GM18511 (cell line): Measurements from ENCODE around the gene IL1RAPL2.

ENCODE experiments used
- ATAC-seq: cut with Tn5 transposase; IDR thresholded peaks from one replicate; pipeline ENCODE4 v1.9.1; 2021; ENCODE audit warnings: mild to moderate bottlenecking, moderate library complexity; ENCODE audit not compliant: unreplicated experiment

IL1RAPL2 gene

GRCh38 chrX:105550043-105550663 is 984.2 kb downstream of the IL1RAPL2 start:
- ATAC-seq: no peak

DNA sequence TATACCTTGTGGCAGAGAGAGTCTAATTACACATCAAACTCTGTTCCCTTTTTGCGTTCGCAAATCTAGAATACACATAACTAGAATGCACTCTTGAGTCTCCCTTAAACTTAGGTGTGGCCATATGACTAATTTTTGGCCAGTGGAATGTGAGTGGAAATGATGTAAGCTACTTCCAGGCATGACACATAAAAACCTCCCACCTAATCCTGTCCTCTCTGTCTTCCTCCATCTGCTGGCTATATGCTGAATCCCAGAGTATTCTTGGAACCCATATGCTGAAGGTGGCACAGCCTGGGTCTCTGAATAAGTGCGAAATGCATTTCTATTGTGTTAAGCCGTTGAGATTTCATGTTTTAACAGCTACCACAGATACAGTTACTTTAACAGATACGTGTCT is 986.4 kb downstream of the IL1RAPL2 start:
- ATAC-seq: no peak

DNA sequence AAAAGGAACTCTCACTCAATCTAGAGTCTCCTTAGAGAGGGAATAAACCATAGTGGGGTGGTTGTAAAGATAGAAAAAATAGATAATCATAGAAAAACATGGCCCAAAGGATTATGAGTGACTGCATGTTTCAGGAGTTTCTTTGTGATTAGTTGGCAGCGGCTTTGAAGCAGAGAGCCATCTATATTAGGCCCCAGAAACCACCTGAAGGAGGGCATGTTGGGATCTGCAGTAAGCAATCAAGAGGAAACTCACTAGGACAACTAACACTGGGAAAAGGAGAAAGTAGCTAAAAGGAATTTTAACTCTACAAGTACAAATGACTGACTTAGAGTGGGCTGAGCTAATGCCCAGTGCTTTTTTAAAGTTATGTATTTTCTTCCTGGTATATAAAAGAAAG is 987.1 kb downstream of the IL1RAPL2 start:
- ATAC-seq: no peak

DNA sequence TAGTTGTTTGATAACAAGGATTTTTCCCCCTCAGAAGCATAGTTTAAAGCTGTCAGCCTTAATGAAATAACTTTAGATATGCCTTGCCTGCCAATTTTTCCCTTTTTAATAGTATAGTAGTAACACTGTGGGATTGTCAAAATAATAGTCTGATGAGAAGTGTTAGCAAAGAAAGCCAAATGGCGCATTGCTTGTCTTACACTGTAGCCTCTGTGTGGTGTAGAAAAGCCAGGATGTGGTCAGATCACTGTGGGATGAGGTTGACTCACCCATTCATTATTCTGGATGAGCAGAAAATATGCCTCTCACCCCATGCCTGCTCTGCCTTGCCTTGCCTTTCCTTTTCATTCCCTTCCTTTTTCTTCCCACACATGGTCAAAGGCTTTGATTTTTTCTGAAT is 998.5 kb downstream of the IL1RAPL2 start:
- no peak for ATAC-seq

GRCh38 chrX:105565856-105566255 is 999.9 kb downstream of the IL1RAPL2 start:
- ATAC-seq: no peak

GRCh38 chrX:105567082-105567481 is 1001.1 kb downstream of the IL1RAPL2 start:
- no peak for ATAC-seq

GRCh38 chrX:105608745-105609144 is 1042.7 kb downstream of the IL1RAPL2 start:
- no peak for ATAC-seq

GRCh38 chrX:105609530-105609929 is 1043.5 kb downstream of the IL1RAPL2 start:
- ATAC-seq: no peak

DNA sequence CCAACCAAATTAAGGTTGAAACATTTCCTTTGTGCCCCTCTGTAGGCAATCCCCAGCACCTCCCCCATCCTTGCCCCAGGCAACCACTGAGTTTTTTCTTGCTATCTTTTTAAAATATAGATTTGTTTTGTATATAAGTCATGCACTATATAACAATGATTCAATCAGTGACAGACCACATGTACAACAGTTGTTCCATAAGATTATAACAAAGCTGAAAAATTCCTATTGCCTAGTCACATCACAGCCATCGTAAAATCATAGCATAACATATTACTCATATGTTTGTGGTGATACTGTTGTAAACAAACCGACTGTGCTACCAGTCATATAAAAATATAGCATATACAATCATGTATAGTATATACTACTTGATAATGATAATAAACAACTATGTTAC is 1044.4 kb downstream of the IL1RAPL2 start:
- no peak for ATAC-seq

GRCh38 chrX:105618393-105619101 is 1052.5 kb downstream of the IL1RAPL2 start:
- no peak for ATAC-seq

DNA sequence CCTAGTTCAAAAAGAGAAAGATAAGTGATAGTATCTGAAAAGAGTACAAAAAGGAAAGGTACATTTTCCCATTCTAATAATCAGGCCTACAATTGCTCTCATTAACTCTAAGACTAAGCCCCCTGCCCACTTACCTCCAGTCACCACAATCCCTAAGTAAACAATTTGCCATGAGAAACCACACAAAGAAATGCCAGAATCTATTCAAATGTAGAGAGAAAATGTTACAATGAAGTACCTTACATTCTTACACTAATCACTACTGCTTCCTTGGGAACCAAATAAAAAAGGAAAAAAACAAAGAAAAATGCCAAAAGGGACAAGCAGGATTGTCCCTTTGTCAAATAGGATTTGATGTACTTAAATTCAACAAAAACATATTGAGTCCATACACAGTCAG is 1068.2 kb downstream of the IL1RAPL2 start:
- no peak for ATAC-seq

GRCh38 chrX:105635794-105636193 is 1069.8 kb downstream of the IL1RAPL2 start:
- no peak for ATAC-seq

GRCh38 chrX:105636667-105637066 is 1070.7 kb downstream of the IL1RAPL2 start:
- no peak for ATAC-seq

DNA sequence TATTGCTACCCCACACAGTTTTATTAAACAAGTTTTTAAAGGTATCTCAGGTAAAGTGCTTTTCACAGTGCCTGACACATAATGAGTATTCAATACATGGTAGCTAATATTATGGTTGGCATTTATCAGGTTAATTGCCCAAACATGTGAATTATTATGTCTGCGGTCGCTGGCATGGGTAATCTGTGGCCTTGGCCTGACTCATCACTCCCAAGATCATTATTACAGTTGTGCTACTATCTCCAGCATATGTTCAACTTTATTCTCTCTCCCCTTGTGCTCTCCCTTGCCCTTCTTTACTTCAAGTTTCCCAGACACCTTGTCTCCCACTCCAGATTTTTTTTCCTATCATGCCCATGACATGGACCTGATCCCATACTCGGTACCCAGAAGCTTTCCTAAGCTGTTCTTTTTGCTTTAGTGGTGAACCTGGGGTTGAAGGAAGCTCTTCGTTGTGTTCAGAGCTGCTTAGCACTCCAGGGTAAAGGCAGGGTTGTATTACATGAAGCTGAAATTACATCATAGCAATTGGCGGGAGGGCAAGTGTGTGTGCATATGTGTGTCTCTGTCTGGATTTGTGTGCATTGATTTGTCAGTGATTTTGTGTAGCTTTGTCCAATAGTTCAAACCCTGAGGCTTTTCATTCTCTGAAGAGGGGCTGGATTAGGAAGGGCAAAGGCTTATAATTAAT is 1079.8 kb downstream of the IL1RAPL2 start:
- ATAC-seq: no peak

GRCh38 chrX:105646592-105647372 is 1080.8 kb downstream of the IL1RAPL2 start:
- ATAC-seq: no peak

DNA sequence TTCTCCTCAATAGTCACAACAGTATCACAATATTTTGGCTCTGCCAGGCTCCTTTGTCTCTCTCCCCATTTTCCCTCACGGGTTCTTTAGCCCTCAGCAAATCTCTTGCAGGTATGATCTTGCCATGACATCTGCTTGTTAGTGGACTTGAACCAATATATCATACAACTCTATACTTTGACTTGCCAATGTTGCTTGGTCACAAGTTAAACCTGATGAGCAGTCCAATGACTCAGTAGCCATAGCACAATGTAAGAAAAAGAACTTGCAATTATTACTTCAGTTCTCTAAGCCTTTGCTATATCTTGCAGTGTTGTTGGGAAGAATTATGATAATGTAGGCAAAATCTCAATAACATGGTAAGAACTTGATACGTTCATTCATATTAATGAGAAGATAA is 1081.8 kb downstream of the IL1RAPL2 start:
- no peak for ATAC-seq

GRCh38 chrX:105648732-105649131 is 1082.7 kb downstream of the IL1RAPL2 start:
- ATAC-seq: no peak

GRCh38 chrX:105650577-105650976 is 1084.6 kb downstream of the IL1RAPL2 start:
- no peak for ATAC-seq

GRCh38 chrX:105650986-105651385 is 1085.0 kb downstream of the IL1RAPL2 start:
- ATAC-seq: no peak

GRCh38 chrX:105653891-105654290 is 1087.9 kb downstream of the IL1RAPL2 start:
- ATAC-seq: no peak

DNA sequence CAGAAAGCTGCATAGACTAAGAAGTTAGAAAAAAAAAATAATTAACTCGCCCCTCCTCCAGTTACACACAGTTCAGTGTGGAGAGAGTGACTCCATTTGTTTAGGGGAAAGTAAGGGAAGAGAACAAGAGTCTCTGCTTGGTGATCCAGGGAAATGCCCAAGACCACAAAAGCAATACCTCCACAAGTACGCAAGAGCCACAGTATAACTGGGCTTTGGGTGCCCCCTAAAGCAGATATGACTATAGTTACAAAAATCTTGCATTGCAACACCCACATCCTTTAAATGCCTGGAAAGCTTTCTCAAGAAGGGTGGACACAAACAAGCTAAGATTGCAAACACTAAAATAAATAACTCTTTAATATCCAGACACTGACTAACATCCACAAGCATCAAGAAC is 1092.1 kb downstream of the IL1RAPL2 start:
- ATAC-seq: no peak
